ENCODE results near the gene PACRG.
"Not testable (repeated sequence)": the region's sequence is repeated elsewhere in the genome, so short reads cannot be mapped to it uniquely, and the experiment has no call there.

The PACRG gene

GRCh38 chr6:163301726-163302635, 574.2 kb downstream of the PACRG start:
- no peak for DNase-seq

- DNase-seq, result no peak
These were observed 575.0 kb downstream of the PACRG start for GRCh38 chr6:163302747-163303146.

GRCh38 chr6:163306000-163306399, 578.2 kb downstream of the PACRG start:
- no peak for DNase-seq

- DNase-seq, result no peak
These were observed 581.1 kb downstream of the PACRG start for GRCh38 chr6:163308629-163309440.

- no peak for DNase-seq
These were observed 581.8 kb downstream of the PACRG start for GRCh38 chr6:163309491-163310026.

GRCh38 chr6:163310096-163310972, 582.6 kb downstream of the PACRG start:
- DNase-seq, result no peak

- DNase-seq, result no peak
These were observed 583.2 kb downstream of the PACRG start for GRCh38 chr6:163310973-163311383.

- no peak for DNase-seq
These were observed 584.1 kb downstream of the PACRG start for GRCh38 chr6:163311830-163312229.

- DNase-seq, result no peak
These were observed 585.8 kb downstream of the PACRG start for GRCh38 chr6:163313566-163313965.

GRCh38 chr6:163313981-163314380, 586.2 kb downstream of the PACRG start:
- DNase-seq, result no peak

GRCh38 chr6:163314791-163315470, 587.2 kb downstream of the PACRG start:
- DNase-seq, result no peak

GRCh38 chr6:163316866-163317495, 589.2 kb downstream of the PACRG start:
- not testable (repeated sequence) for DNase-seq

- no peak for DNase-seq
These were observed 590.5 kb downstream of the PACRG start for GRCh38 chr6:163318071-163318786.

GRCh38 chr6:163319609-163320366, 592.0 kb downstream of the PACRG start:
- no peak for DNase-seq

GRCh38 chr6:163320402-163320801, 592.6 kb downstream of the PACRG start:
- no peak for DNase-seq

- DNase-seq, result no peak
These were observed 593.0 kb downstream of the PACRG start for GRCh38 chr6:163320804-163321203.

- DNase-seq, result no peak
These were observed 593.9 kb downstream of the PACRG start for GRCh38 chr6:163321717-163322116.

GRCh38 chr6:163323274-163323673, 595.5 kb downstream of the PACRG start:
- no peak for DNase-seq

- no peak for DNase-seq
These were observed 595.9 kb downstream of the PACRG start for GRCh38 chr6:163323705-163324104.

GRCh38 chr6:163324326-163324687, 596.5 kb downstream of the PACRG start:
- DNase-seq, result no peak
